GM10847 (cell line): ENCODE data around the gene HAVCR1.

ENCODE experiments used
- POLR2A ChIP-seq: IDR thresholded peaks from 2 replicates; pipeline ENCODE4 v1.6.1; 2011; ENCODE audit not compliant: insufficient read length; ENCODE audit errors: extremely low read depth

Gene HAVCR1

GRCh38 chr5:157059093-157059539, at the start of gene HAVCR1:
TSS of gene HAVCR1 (minus strand) at chr5:157059116. CDS start at chr5:157057943, 1,173 bp downstream.
- no peak for TF ChIP-seq POLR2A

GRCh38 chr5:157107508-157107907, 48.6 kb upstream of the HAVCR1 start:
- no peak for TF ChIP-seq POLR2A

- no peak for TF ChIP-seq POLR2A
Measured at GRCh38 chr5:157106630-157107461, 47.9 kb upstream of the HAVCR1 start.

- TF ChIP-seq POLR2A, result no peak
Measured at GRCh38 chr5:157100140-157100679, 41.3 kb upstream of the HAVCR1 start.

- TF ChIP-seq POLR2A, result no peak
Measured at GRCh38 chr5:157088342-157088990, 29.6 kb upstream of the HAVCR1 start.

- TF ChIP-seq POLR2A, result no peak
Measured at GRCh38 chr5:157086751-157087359, 27.9 kb upstream of the HAVCR1 start.

GRCh38 chr5:157085930-157086329, 27.0 kb upstream of the HAVCR1 start:
- TF ChIP-seq POLR2A, result no peak

GRCh38 chr5:157080286-157080685, 21.4 kb upstream of the HAVCR1 start:
- TF ChIP-seq POLR2A, result no peak

GRCh38 chr5:157076558-157076957, 17.6 kb upstream of the HAVCR1 start:
- TF ChIP-seq POLR2A, result no peak

- TF ChIP-seq POLR2A, result no peak
Measured at GRCh38 chr5:157072508-157072907, 13.6 kb upstream of the HAVCR1 start.

- no peak for TF ChIP-seq POLR2A
Measured at GRCh38 chr5:157069949-157070348, 11.0 kb upstream of the HAVCR1 start.

GRCh38 chr5:157068785-157069184, 9.9 kb upstream of the HAVCR1 start:
- TF ChIP-seq POLR2A, result no peak

GRCh38 chr5:157068339-157068738, 9.4 kb upstream of the HAVCR1 start:
- no peak for TF ChIP-seq POLR2A

- no peak for TF ChIP-seq POLR2A
Measured at GRCh38 chr5:157067005-157067404, 8.1 kb upstream of the HAVCR1 start.

- no peak for TF ChIP-seq POLR2A
Measured at GRCh38 chr5:157066080-157066479, 7.2 kb upstream of the HAVCR1 start.

- no peak for TF ChIP-seq POLR2A
Measured at GRCh38 chr5:157063776-157064430, 5.0 kb upstream of the HAVCR1 start.

- TF ChIP-seq POLR2A, result no peak
Measured at GRCh38 chr5:157059891-157060290, 975 bp upstream of the HAVCR1 start.
